G401 (cell line): ENCODE measurements around the gene RNF43. TPM values are rescaled to one million over a fixed set of nuclear protein-coding genes. Genes with fewer than 3 reads are reported as not detected.

Experiments
- DNase-seq: peaks from one replicate; pipeline ENCODE4 v3.0.0-alpha.2; 2015; ENCODE audit warnings: low spot score
- in situ Hi-C: cut with HindIII; loops from 2 replicates; pipeline ENCODE4 v1.10.0; 2016; ENCODE audit warnings: low sequenced_read_pairs, mixed read lengths
- total RNA-seq: library from RNA; depleted of rRNA; stranded (reverse); fragments of >200 nt; shearing (Covaris generic); gene quantifications from 2 replicates; pipeline ENCODE4 v1.2.3, GENCODE V29; 2014; rRNA removed

RNF43 gene
- not detected in 2 replicates for total RNA-seq

DNA sequence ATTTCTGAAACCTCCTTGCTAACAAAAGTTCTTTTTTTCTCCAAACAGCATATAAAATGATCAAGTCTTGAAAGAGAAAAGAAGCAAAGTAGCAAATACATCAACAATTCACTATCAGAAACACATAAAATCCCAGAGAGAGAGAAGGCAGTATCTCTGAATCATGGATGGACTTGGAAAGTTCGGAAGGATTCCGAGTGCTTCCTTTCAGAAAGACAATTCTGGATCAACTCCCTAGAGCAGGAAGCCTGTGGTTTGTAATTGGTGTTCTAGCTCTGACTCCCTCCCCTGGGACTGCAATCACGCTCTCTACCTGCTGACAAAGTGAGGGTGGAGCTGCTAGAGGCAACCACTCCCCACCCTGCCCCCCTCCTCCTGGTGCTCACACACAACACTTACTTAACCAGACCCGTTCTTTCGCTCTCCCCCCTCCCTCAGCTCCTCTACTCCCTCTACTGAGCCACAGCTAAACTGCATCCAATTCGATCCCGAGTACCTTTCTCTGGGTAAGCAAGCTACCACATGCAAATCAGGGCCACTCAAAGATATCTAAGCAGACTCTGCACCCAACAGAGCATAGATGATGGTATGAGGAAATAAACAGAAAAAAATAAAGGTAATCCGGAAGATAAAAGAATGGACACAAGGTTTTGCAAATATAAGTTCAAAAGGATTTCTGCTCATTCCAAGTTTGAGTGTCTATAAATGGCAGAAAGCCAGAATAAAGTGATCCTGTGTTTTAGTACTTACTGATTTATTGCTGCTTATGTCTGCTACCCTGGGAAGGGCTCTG lies at the start of gene RNF43:
TSS of gene RNF43 (minus strand) at position 235 of the 793 bp plus-strand sequence. CDS start 1,957 bp downstream, outside the sequence.
- in situ Hi-C loops: no loop called here
- DNase-seq: peak; percentile 99

- no peak for DNase-seq
- in situ Hi-C loops: no loop called here
These were observed 38.2 kb upstream of the RNF43 start for GRCh38 chr17:58455491-58455890.

DNA sequence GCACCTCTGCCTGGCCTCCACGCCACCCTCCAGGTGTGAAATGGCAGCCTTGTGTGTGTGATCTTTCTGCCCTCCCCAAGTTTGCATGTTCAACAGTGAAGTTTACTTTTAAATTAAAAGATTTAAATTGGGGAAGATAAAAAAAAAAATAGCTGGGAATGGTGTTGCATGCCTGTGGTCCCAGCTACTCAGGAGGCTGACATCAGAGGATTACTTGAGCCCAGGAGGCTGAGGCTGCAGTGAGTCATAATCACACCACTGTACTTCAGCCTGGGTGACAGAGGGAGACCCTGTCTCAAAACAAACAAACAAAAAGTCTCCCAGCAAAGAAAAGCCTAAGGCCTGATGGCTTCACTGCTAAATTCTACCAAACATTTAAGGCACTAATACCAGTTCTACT lies 35.4 kb upstream of the RNF43 start:
- in situ Hi-C loops: no loop called here
- DNase-seq: no peak

- peak; percentile 61 for DNase-seq
- in situ Hi-C loops: no loop called here
These were observed 30.0 kb upstream of the RNF43 start for GRCh38 chr17:58447039-58447975.

DNA sequence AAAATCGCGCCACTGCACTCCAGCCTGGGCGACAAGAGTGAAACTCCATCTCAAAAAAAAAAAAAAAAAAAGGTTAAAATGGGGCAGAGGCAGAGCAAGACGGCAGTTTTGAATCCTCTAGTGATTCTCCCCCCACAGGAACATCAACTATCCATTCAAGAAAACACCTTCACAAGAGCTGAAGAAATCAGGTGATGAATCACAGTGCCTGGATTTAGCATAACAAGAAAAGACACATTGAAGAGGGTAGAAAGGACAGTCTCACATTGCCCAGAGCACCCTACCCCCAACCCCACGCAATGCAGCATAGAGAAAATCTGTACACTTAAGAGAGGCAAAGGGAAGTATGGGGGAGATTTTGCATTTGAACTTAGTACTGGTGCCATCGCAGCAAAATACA lies 28.8 kb upstream of the RNF43 start:
- in situ Hi-C loops: no loop called here
- no peak for DNase-seq

GRCh38 chr17:58436805-58437239 lies 19.5 kb upstream of the RNF43 start:
- in situ Hi-C loops: no loop called here

DNA sequence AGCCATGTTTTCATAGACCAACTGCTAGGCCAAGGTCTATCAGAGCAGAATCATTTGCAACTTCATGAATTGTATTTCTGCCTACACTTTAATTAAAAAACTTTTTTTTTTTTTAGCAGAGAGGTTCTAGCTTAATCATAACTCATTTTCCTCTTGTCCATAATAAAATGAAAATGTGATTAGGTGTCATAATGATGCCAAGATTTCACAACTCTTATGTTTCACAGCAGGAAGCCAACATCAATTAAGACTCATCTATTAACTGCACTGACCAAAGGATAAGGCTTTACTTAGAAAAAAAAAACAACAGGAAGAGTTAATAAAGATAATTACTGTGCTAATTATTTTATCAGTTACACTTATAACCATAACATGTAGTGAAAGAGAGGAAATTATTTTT lies 18.9 kb upstream of the RNF43 start:
- DNase-seq: no peak
- in situ Hi-C loops: no loop called here

More at GRCh38 chr17:58436805-58437239, 19.5 kb upstream of the RNF43 start:
- DNase-seq: no peak

GRCh38 chr17:58432806-58433573 lies 15.7 kb upstream of the RNF43 start:
- DNase-seq: no peak
- in situ Hi-C loops: no loop called here

DNA sequence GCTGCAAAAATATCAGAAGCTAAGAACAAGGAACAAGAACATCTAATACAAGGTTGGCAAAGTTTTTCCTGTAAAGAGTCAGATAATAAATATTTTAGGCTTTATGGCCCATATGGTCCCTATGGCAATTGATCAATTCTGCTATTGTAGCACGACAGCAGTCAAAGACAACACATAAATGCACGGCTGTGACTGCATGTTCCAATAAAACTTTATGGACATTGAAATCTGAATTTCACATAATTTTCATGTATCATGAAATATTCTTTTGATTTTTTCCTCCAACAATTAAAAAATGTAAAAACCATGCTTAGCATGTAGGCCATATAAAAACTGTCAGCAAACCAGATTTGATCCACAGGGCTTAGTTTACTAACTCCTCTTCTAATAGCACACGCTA lies 10.5 kb upstream of the RNF43 start:
- in situ Hi-C loops: no loop called here
- DNase-seq: no peak

- in situ Hi-C loops: no loop called here
- DNase-seq: no peak
These were observed 4.4 kb upstream of the RNF43 start for GRCh38 chr17:58421711-58422110.

- in situ Hi-C loops: no loop called here
- DNase-seq: no peak
These were observed 3.5 kb upstream of the RNF43 start for GRCh38 chr17:58420827-58421226.

- in situ Hi-C loops: no loop called here
- no peak for DNase-seq
These were observed 416 bp downstream of the RNF43 start for GRCh38 chr17:58416937-58417299.

GRCh38 chr17:58416396-58416795 lies 938 bp downstream of the RNF43 start:
- in situ Hi-C loops: no loop called here
- peak; percentile 36 for DNase-seq

DNA sequence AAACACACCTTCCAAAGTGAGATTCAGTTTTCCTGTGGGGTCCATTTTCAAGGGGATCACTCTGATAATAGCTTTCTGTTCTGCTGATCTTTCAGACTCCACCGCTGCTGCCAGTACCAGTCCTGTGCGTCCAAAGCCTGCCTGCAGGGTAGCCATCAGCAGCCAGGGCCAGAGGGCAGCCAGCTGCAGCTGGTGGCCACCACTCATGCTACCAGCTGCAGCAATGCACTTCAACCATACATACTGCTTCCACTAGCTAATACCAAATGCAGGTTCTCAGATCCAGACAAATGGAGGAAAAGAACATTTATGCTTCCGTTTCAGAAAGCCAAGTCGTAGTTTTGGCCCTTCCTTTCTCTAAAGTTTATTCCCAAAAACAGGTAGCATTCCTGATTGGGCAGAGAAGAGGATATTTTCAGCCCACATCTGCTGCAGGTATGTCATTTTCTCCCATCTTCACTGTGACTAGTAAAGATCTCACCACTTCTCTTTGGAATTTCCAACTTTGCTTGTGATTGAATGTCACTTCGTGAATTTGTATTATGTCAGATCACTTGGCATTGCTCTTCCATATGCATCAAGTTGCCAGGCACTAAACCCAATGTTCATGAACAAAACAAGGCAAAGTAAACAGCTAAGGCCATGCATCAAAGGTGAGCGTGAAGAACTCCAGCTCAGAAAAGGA lies 1.8 kb downstream of the RNF43 start:
- in situ Hi-C loops: no loop called here
- DNase-seq: peak; percentile 73

DNA sequence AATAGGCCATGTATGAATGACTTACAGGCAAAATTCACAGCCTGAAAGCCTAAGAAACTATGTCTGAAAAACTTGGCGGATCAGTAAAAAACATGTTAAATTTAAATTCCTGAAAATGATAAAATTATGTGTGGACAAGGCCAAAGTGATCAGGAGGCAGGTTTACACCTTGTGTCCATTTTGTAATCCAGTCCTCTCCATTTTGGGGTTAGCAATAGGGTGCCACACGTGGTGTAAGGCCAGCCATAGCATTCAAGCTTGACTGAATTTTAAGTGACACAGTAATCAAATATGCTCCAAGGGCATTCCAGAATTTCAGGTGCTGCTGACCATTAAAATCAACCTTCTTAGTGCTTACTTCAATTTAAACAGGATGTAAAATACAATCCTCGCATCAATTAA lies 2.7 kb downstream of the RNF43 start:
- in situ Hi-C loops: no loop called here
- peak; percentile 81 for DNase-seq

DNA sequence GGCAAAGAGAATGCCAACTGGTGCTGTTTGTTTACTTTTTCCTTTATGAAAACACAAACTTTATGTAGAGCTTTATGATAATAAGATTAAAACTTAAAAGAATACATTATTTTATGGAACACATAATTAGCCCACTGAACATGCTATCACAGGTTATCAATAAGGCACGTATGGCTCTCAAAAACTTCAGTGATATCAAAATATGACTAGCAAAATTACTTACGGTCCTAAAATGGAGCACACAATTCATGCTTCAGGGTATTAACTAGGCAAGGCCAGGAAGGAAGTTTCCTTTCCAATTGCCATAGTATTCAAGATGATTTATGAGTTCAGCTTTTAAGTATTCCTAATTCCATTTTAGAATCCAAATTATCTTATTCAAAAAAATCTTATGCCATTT lies 3.6 kb downstream of the RNF43 start:
- DNase-seq: peak; percentile 49
- in situ Hi-C loops: no loop called here

DNA sequence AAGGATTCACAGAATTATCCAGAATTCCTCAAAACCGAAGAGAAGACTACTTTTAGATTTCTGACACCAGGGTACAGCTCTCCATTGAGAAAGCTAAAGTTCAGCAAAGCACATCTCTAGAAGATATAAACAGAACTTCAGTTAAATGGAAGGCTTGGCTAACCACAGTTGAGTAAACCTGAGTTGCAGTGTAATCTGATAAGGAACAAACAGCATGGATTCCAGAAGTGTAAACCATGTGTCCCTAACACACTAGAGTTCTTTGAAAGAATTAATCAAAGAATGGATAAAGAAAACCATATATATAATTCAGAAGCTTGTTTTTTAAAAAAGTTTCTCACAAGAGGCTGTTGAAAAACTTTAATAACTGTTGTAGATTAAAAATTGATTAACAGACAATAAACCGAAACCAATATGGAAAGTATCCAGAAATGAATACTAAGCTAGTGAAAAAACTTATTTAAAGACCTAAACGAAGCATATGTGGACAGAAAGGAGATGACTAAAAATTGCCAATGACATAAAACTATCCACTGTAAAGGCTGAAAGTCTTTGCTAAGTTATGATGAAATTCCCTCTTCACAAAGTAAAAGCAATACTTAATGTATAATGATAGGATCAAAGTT lies 4.3 kb downstream of the RNF43 start:
- in situ Hi-C loops: no loop called here
- DNase-seq: peak; percentile 49

- in situ Hi-C loops: no loop called here
These were observed 5.2 kb downstream of the RNF43 start for GRCh38 chr17:58412064-58412703.

More at GRCh38 chr17:58412064-58412703, 5.2 kb downstream of the RNF43 start:
- no peak for DNase-seq
